Stimulated activated CD4-positive, alpha-beta T cell treated with anti-CD3 and anti-CD28 coated beads, Interleukin-2, amount 100 ng/mL, for 48 hours (primary cell): ENCODE measurements around the gene MNDA.
"Not testable (repeated sequence)": the region's sequence is repeated elsewhere in the genome, so short reads cannot be mapped to it uniquely, and the experiment has no call there.

Experiments
- DNase-seq, 2 donors: peaks; one replicate each; pipeline ENCODE4 v3.0.0-alpha.2; 2020

Gene MNDA

GRCh38 chr1:158839566-158839965 is 8.4 kb downstream of the MNDA start:
- DNase-seq: no peak

GRCh38 chr1:158840236-158840635 is 9.1 kb downstream of the MNDA start:
- no peak for DNase-seq

- DNase-seq: no peak
Measured at GRCh38 chr1:158864595-158864994, 33.4 kb downstream of the MNDA start.

- not testable (repeated sequence) for DNase-seq
Measured at GRCh38 chr1:158870438-158870837, 39.3 kb downstream of the MNDA start.

- DNase-seq: no peak
Measured at GRCh38 chr1:158873141-158873540, 42.0 kb downstream of the MNDA start.

GRCh38 chr1:158893654-158894053 is 62.5 kb downstream of the MNDA start:
- no peak for DNase-seq

- no peak for DNase-seq
Measured at GRCh38 chr1:158898722-158899121, 67.6 kb downstream of the MNDA start.
